Gastroesophageal sphincter (tissue), 3 donors: ENCODE data around the gene PCDHGA1.

Experiments
- EP300 ChIP-seq: sonication (generic); formaldehyde crosslinking; IDR thresholded peaks from one replicate; pipeline ENCODE4 v1.6.1; 2017; ENCODE audit warnings: antibody characterized with exemption, mild to moderate bottlenecking
- POLR2A ChIP-seq, 2 donors: fragments of 450-650 bp; IDR thresholded peaks; one replicate each; pipeline ENCODE4 v1.6.1; 2017; ENCODE audit warnings: antibody characterized with exemption in 2 of 2, mild to moderate bottlenecking in 2 of 2, moderate library complexity in 1 of 2
- POLR2AphosphoS5 ChIP-seq: sonication (generic); formaldehyde crosslinking; IDR thresholded peaks from one replicate; pipeline ENCODE4 v1.6.1; 2017; ENCODE audit warnings: antibody characterized with exemption
- TF ChIP-seq, protein P1 (sequence below), 4 experiments: fragments of 200-600 bp in 2 of 4; fragments of 450-650 bp in 2 of 4; sonication (generic) in 1 of 4; IDR thresholded peaks; one replicate each; pipeline ENCODE4 v1.5.1; 2017 to 2019; ENCODE audit warnings: antibody characterized with exemption in 4 of 4, mild to moderate bottlenecking in 2 of 4, moderate library complexity in 2 of 4

DNA sequence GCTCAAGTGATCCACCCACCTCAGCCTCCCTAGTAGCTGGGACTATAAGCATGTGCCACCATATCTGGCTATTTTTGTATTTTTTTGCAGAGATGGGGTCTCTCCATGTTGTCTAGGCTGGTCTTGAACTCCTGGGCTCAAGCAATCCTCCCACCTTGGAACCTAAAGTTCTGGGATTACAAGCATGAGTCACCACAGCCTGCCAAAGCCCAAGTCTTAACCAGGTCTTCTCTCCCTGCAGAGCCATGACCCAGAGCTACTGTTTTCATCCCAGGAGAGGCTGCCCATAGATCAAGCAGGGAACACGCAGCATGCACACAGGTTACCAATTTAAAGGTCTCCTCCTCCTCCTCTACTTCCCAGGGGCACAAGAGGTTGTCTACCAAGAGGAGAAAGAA, 188.3 kb downstream of the PCDHGA1 start:
- TF ChIP-seq, protein P1, sequence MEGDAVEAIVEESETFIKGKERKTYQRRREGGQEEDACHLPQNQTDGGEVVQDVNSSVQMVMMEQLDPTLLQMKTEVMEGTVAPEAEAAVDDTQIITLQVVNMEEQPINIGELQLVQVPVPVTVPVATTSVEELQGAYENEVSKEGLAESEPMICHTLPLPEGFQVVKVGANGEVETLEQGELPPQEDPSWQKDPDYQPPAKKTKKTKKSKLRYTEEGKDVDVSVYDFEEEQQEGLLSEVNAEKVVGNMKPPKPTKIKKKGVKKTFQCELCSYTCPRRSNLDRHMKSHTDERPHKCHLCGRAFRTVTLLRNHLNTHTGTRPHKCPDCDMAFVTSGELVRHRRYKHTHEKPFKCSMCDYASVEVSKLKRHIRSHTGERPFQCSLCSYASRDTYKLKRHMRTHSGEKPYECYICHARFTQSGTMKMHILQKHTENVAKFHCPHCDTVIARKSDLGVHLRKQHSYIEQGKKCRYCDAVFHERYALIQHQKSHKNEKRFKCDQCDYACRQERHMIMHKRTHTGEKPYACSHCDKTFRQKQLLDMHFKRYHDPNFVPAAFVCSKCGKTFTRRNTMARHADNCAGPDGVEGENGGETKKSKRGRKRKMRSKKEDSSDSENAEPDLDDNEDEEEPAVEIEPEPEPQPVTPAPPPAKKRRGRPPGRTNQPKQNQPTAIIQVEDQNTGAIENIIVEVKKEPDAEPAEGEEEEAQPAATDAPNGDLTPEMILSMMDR (IDR thresholded peaks at IDR 0.05) = no peak
- TF ChIP-seq POLR2A (IDR thresholded peaks at IDR 0.05) (no peak), EP300 (no peak), POLR2AphosphoS5 (no peak)
